AG09319 (cell line): ENCODE results near the gene SPTB.

Experiments
- DNase-seq: peaks from one replicate; pipeline ENCODE4 v3.0.0-alpha.2; 2010; ENCODE audit warnings: low read depth; ENCODE audit errors: extremely low read depth
- TF ChIP-seq, protein P1 (sequence below): IDR thresholded peaks from 2 replicates; pipeline ENCODE4 v1.5.1; 2011; ENCODE audit warnings: low read depth, mild to moderate bottlenecking, inconsistent platforms, low read length, moderate library complexity

The SPTB gene

DNA sequence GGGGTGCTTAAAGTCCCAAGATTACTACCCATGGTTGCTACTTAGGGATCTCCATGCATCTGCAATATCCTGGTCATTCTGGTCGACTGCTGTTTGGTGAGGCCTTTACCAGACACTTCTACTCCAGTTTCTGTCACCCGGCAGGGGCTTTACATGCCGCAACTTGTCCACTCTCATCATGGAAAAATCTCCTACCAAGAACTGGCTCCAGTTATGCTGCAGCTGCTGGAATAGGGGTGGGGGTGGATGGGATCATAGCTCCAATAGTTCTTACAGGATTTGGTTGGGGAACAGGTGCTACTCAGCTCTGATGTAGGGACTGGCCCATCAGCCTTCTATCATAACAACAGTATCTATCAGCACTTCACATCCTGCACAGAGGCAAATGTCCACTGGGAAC is 51.6 kb downstream of the SPTB start:
- TF ChIP-seq, protein P1, sequence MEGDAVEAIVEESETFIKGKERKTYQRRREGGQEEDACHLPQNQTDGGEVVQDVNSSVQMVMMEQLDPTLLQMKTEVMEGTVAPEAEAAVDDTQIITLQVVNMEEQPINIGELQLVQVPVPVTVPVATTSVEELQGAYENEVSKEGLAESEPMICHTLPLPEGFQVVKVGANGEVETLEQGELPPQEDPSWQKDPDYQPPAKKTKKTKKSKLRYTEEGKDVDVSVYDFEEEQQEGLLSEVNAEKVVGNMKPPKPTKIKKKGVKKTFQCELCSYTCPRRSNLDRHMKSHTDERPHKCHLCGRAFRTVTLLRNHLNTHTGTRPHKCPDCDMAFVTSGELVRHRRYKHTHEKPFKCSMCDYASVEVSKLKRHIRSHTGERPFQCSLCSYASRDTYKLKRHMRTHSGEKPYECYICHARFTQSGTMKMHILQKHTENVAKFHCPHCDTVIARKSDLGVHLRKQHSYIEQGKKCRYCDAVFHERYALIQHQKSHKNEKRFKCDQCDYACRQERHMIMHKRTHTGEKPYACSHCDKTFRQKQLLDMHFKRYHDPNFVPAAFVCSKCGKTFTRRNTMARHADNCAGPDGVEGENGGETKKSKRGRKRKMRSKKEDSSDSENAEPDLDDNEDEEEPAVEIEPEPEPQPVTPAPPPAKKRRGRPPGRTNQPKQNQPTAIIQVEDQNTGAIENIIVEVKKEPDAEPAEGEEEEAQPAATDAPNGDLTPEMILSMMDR: no peak
- no peak for DNase-seq

DNA sequence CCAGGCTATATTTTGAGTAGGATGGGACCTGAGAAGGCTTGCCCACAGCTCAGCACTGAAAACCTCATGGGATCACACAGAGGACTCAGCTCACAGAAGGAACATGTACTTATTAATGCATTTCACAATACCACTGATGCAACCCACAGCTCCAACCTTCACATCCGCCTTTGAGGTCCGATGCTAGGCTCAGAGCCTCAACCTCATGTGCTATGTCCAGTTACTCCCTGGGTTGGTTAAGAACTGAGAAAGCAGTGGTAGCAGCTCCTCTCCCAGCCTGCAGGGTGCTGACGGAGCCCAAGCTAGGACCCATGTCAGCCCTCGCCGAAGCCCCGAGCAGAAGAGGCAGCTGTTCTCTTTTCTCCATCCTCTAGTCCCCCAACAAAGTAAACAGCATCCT is 52.9 kb downstream of the SPTB start:
- DNase-seq: no peak
- TF ChIP-seq, protein P1: no peak

DNA sequence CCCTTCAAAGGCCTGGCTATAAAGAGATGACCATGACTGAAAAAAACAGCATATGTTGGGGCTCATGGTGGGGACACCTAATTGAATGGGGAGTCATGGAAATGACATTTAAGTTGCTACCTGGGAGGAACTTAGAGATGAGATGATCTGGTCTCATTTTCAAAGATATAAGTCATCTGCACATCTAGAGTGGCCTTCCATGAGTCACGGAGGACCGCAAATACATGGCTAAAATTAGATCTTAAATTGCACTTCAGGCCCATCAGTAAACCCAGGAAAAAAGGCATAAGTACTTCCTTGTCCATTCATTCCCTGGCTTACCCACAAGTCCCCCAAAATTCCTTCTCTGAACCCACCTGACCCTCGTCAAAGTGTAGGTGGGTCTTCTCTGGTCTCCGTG is 53.4 kb downstream of the SPTB start:
- TF ChIP-seq, protein P1: no peak
- DNase-seq: no peak

DNA sequence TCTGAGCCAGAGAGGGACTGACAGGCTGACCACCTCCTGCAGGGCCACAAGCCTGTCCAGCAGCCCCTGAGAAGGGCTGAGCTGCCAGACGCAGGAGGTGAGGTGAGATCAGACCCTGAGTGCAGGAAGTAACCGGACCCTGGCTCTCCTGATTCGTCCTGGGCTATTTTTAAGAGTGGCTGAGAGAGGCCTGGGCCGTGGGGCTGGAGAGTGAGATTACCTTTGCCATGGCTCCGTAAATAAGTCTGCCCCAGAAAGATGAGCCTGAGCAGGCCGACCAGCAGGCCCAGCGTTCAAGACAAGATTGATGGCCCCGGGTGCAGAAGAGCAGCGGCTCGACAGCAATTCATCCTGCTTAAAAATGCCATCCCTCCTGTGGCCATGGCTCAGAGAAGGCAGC is 54.2 kb downstream of the SPTB start:
- TF ChIP-seq, protein P1: no peak
- no peak for DNase-seq

DNA sequence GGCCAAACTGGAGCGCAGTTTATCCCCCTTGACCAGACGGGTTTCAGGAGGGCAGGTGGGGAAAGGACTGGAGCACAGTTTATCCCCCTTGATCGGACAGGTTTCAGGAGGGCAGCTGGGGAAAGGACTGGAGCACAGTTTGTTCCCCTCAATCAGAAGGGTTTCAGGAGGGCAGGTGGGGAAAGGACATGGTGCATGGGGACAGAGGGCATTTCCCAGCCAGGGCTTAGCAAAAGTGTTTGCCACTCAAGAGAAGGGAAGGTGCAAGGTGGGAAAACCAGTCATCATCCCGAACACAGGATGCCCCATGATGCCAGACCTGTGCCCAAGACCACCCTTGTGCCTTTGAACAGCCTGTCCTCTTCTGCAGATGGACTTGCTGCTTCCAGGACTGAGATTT is 54.7 kb downstream of the SPTB start:
- TF ChIP-seq, protein P1: no peak
- DNase-seq: no peak

DNA sequence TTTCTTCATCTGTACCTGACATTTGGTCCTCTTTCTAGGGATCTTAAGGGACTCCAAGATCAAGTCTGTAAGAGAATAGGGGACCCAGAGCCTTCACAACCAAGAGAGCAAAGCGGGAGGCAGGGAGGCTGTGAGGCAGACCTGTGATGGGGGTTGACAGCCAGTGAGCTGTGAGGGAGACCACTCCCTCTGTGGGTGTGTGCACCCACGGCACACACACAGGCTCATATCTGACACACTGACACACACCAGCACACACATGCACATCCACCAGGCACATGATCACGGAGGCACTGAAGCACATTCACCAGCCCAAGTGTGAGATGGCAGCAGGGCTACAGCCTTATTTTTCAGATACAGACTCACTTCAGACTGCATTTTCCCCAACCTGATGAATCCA is 55.2 kb downstream of the SPTB start:
- TF ChIP-seq, protein P1: no peak
- DNase-seq: no peak

DNA sequence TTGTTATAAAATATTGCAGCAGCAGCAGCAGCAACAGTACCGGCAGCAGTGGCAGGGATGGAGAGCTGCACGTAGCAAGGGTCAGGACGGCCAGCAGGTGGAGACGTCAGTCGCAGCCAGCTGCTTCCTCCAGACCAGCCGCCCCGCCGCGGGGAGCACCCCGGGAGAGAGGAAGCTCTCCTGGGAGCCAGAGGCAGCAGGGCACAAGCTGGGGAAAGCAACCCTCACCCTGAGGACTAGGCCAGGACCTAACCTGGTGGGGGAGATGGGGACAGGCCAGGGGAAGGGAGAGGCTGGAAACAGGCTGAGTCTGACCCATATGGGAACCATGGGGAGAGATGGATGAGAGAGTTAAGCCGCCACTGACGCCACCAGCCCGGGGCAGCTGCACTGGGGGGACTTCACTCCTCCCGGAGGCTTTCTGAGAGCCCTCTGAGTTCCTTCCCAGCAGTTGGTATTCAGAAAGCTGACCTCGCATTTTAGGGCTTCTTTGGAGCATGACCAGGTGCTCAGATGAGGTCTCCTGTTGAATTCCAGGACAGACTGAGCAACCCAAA is 56.3 kb downstream of the SPTB start:
- TF ChIP-seq, protein P1: peak; percentile 82
- peak; percentile 27 for DNase-seq
